ENCODE measurements around the gene ACTL10.
"Not testable (repeated sequence)": the region's sequence is repeated elsewhere in the genome, so short reads cannot be mapped to it uniquely, and the experiment has no call there.

- not testable (repeated sequence) for TF ChIP-seq CTCF (IDR thresholded peaks at IDR 0.05); ZFX (IDR thresholded peaks at IDR 0.05; ENCODE audit: borderline replicate concordance)
These were observed 34.8 kb upstream of the ACTL10 start for GRCh38 chr20:33631910-33632309.
